Right cardiac atrium (tissue), 5 donors: ENCODE results near the gene PID1. TPM values are rescaled to one million over a fixed set of nuclear protein-coding genes. Genes with fewer than 3 reads are reported as not detected.

ENCODE experiments used
- ATAC-seq, 2 donors: fragments of 200-7000 bp; cut with Tn5 transposase; one replicate each; pipeline versions ENCODE4 v1.8.0 to v1.9.1; 2020; ENCODE audit warnings: moderate library complexity in 2 of 2, mild to moderate bottlenecking in 1 of 2
- DNase-seq, 3 donors: peaks; one replicate each; pipeline ENCODE4 v3.0.0-alpha.2; 2020
- H3K27ac ChIP-seq: one replicate; pipeline ENCODE4 v1.5.1; 2013; ENCODE audit warnings: mild to moderate bottlenecking, low read length, control low read depth, moderate library complexity
- H3K27me3 ChIP-seq: one replicate; pipeline ENCODE4 v1.6.1; 2013; ENCODE audit not compliant: control insufficient read depth, insufficient read depth
- H3K4me1 ChIP-seq: one replicate; pipeline ENCODE4 v1.6.1; 2013; ENCODE audit warnings: low read length; ENCODE audit not compliant: control insufficient read depth, insufficient read depth
- H3K4me3 ChIP-seq: one replicate; pipeline ENCODE4 v1.5.1; 2013; ENCODE audit warnings: low read length, control low read depth
- H3K9me3 ChIP-seq: one replicate; pipeline ENCODE4 v1.6.1; 2013; ENCODE audit warnings: low read length; ENCODE audit not compliant: control insufficient read depth
- WGBS: extraction: QIAGEN DNeasy Blood & Tissue Kit; methylation state at CpG from one replicate; pipeline ENCODE4 v1.1.7; 2013; 5-methylcytosine and 5-hydroxymethylcytosine counted together
- intact Hi-C, 4 donors: fragments of 100-400 bp; cut with DNase I; formaldehyde crosslinking; loops; one replicate each; pipeline versions ENCODE4 v1.11.0 to v1.14.0; 2022 to 2023
- long read RNA-seq, 4 donors: library from polyadenylated mRNA; unstranded; transcript quantifications; one replicate each; pipeline ENCODE4 v2.0.0, GENCODE V29; 2020 to 2021
- polyA plus RNA-seq: library from polyadenylated mRNA; stranded (reverse); fragments of 200-250 nt; gene quantifications from one replicate; pipeline ENCODE4 v1.2.3, GENCODE V29; 2013
- total RNA-seq, 4 donors: library from RNA; stranded (reverse); fragmentation: NEBNext Ultra II Directional; extraction: Animal tissue kit (Norgen Biotek cat#: 25700); gene quantifications; one replicate each; pipeline ENCODE4 v1.2.1, GENCODE V29; 2021
- donor health status: healthy with polysubstance abuse.
- donor health status: DM: no; HTN: yes; CAD: no.
- donor health status: DM: no; HTN: no; CAD: no.
- donor health status: DM: no; HTN: yes; CAD: no; lungs with severe emphysema.
- donor health status: DM: yes; HTN: yes; CAD: no.

The PID1 gene, protein sequence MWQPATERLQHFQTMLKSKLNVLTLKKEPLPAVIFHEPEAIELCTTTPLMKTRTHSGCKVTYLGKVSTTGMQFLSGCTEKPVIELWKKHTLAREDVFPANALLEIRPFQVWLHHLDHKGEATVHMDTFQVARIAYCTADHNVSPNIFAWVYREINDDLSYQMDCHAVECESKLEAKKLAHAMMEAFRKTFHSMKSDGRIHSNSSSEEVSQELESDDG
- total RNA-seq (10 to 100 TPM; 10.4 to 17.2 (median 12.0) TPM), polyA plus RNA-seq (9.1 TPM)
- long read RNA-seq, donor 1, transcript PID1-203 (3 exons, 2,533 nt) = major isoform, 16 of 21 reads
- long read RNA-seq, donor 1, partial matches to known transcripts = 2 of 21 reads
- long read RNA-seq, donor 1, other reads (novel, unspliced or antisense) = 2 of 21 reads
- long read RNA-seq, donor 2, transcript PID1-203 (3 exons, 2,533 nt) = major isoform, 9 of 11 reads
- long read RNA-seq, donor 2, partial matches to known transcripts = 0 of 11 reads
- long read RNA-seq, donor 2, other reads (novel, unspliced or antisense) = 1 of 11 reads
- long read RNA-seq, donor 3, transcript PID1-203 (3 exons, 2,533 nt) = major isoform, 23 of 33 reads
- long read RNA-seq, donor 3, partial matches to known transcripts = 2 of 33 reads
- long read RNA-seq, donor 3, other reads (novel, unspliced or antisense) = 7 of 33 reads
- long read RNA-seq, donor 4, transcript PID1-203 (3 exons, 2,533 nt) = major isoform, 11 of 12 reads
- long read RNA-seq, donor 4, partial matches to known transcripts = 0 of 12 reads
- long read RNA-seq, donor 4, other reads (novel, unspliced or antisense) = 0 of 12 reads

DNA sequence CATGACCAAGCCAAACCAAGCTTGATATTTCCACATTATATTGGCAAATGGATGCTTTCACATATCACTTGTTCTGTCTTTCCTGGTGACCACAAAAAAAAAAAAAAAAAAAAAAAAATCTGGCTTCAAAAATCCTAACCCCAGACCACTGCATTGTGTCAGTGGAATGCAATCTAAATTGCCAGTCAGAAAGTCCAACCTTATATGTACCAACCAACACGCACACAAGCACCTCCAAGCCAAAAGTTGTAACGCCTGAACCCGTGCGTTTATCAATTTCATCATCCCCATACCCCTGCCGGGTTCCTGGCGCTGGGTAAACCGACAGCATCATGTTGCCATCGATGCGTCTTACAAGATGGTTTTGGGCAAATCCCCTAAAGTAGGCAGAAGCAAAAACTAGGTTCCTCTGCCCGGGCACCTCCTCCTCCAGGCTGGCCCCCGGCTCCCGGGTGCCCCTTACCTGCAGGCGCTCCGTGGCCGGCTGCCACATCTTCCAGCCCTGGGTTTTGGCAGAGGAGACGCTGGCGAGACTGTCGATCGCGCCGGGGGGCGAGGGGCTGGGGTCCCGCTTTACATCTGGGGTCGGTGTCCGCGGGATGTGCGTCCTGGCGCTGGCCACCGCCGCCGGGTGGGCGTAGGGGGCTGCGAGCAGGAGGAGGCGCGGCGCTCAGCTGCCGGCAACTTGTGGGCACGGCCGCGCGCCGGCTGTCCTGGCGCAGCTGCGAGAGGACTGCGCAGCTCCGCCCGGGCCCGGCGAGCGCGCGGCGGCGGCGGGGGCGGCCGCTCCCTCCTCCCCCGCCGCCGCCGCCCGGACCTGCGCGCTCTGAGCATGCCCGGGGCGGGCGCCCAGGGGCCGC lies at the start of gene PID1:
TSS of gene PID1 (minus strand) at position 737 of the 860 bp plus-strand sequence. CDS start at position 493, 244 bp downstream.
- ATAC-seq (peak; percentile 84 to 87), DNase-seq (peak; percentile 50 to 86 (median 80))
- Histone ChIP-seq H3K9me3 (no peaks in the 10 kb centered on the region), H3K4me1 (no peaks in the 10 kb centered on the region), H3K27me3 (no peaks in the 10 kb centered on the region), H3K4me3 (peak within 1 kb of the TSS; percentile 64), H3K27ac (peak within 1 kb of the TSS; percentile 7)
- 2% methylated on average over 68 of the region's 68 CpGs for WGBS
- intact Hi-C loops = loop anchor here (5.0 to 10.0 kb wide), 4 partner anchors 136 to 573 kb away; no protein-coding TSS in a partner anchor

DNA sequence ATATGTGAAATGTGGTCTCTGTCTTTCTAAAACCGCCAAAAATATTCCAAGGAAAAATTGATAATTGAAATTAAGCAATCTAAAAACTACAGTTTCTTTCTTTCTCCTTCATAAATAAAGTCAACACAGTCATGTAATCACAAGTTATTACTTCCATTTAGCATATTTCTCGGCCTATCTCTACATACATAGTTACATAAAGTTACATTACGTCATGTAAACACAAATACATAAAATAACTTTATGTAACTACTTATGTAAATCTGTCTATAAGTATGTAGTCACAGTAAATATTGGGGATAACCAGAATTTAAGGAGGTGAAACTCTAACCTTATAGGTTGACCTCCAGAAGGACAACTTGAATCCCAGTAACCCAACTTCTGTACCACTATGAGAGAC lies 48.5 kb upstream of the PID1 start:
- Histone ChIP-seq H3K9me3 (no peaks in the 10 kb centered on the region), H3K27me3 (no peaks in the 10 kb centered on the region)
- WGBS = 91% methylated on average over 3 of the region's 3 CpGs

DNA sequence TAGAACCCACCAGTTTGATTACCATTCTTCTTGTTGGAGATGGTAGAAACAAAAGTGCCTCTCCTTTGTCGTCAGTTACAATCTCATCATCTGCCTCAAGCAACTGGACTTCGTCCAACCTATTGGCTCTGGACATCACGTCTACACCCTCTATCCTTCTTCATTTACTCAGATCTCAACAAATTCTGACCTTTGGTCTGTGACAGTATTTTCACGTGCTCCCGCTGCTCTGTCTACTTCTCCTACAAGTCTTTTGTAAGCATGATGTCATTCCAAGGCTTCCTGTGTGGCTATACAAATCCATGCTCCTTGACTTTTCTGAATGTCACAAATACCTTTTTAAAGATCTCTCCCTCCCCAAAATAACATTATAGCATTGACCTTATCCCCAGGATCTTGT lies 43.0 kb upstream of the PID1 start:
- Histone ChIP-seq H3K27me3 (no peaks in the 10 kb centered on the region), H3K4me3 (no peak overlapping the region), H3K27ac (no peak overlapping the region), H3K4me1 (no peaks in the 10 kb centered on the region), H3K9me3 (no peaks in the 10 kb centered on the region)
- WGBS = 58% methylated on average over 5 of the region's 5 CpGs
- ATAC-seq = no peak
- intact Hi-C loops = no loop called here
- DNase-seq = no peak

More for the DNA sequence above, 48.5 kb upstream of the PID1 start:
- DNase-seq = no peak
- intact Hi-C loops = no loop called here
- ATAC-seq = no peak
- no peak overlapping the region for H3K4me3 ChIP-seq
- H3K4me1 ChIP-seq = no peaks in the 10 kb centered on the region
- H3K27ac ChIP-seq = no peak overlapping the region

DNA sequence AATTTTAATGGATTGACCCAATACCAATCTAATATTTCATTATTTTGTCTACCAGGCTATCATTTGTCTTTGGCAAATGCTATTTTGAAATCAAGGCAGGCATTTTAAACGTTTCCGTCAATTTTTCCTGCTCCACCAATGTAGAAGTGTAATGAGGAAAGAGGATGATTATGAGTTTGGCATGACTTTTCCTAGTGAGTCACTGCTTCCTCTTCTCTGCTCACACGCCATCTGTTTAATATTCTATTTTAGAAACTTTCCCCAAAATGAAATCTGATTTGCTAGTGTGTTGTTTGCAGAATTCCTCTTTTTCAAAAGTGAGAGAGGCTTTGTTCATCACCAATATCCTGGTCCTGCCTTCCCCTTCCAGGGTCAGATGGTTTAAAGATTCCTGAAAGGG lies 42.5 kb upstream of the PID1 start:
- Histone ChIP-seq H3K4me3 (no peak overlapping the region), H3K27ac (no peak overlapping the region), H3K9me3 (no peaks in the 10 kb centered on the region), H3K4me1 (no peaks in the 10 kb centered on the region), H3K27me3 (no peaks in the 10 kb centered on the region)
- DNase-seq = no peak
- intact Hi-C loops = no loop called here
- ATAC-seq = peak; percentile 67 to 75
- WGBS = 35% methylated on average over 3 of the region's 3 CpGs

DNA sequence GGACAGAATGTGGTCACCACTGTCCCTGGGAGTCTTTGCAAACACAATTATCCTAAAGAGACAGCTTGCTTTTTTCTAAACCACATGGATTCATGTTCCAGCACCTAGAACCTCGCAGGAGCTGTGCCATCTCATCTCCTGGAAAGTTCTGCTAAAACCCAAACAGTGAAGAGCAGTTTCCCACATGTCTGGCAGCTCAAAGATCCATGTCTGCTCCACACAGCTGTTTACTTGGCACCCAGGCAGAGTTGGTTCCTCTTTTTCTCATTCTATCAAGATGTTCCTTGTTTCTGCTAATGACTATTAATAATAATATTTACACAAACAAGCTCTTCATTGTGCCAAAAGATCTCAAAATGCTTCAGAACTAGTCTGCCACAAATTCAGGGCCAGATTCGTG lies 30.1 kb upstream of the PID1 start:
- Histone ChIP-seq H3K4me3 (no peak overlapping the region), H3K9me3 (no peaks in the 10 kb centered on the region), H3K4me1 (peaks cover 2% of the 10 kb centered on the region), H3K27me3 (no peaks in the 10 kb centered on the region), H3K27ac (no peak overlapping the region)
- DNase-seq (no peak), ATAC-seq (no peak)
- WGBS = 50% methylated on average over 2 of the region's 2 CpGs
- intact Hi-C loops = no loop called here

DNA sequence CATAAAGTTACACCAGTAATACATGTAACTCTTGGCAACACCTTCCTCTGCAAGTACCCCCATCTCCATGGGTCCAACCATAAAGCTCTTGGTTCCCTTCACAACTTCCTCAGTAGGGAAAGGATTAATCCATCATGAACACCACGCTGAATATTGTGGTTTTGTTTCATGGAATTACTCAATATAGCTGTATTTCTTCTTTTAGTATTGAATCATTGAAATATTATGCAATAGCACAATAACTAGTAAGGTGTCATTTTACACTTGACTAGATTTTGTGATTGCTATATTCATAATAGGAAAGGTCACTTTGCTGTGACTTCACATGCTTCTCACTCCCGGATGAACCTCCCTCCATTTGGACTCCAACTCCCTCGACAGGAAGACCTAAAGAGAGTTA lies 29.7 kb upstream of the PID1 start:
- no peak for DNase-seq
- 60% methylated on average over 3 of the region's 3 CpGs for WGBS
- intact Hi-C loops = no loop called here

DNA sequence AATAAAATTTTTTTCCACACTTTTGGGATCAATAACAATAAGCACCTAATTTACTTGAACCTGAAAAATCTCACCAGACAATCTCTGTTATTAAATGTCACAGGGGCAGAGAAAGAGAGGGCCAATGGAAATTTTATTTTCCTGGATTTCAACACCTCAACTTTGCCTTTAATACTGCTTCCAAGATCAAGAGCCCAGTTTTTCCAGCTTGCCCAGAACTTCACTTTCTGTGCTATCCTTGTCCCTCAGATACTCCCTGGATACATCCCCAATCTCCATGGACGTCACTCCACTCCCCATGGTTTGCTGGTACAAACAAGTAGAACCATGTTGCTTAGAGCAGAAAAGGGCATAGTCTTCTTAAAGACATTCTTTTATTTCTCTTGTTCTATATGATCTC lies 29.3 kb upstream of the PID1 start:
- peaks cover 2% of the 10 kb centered on the region for H3K4me1 ChIP-seq
- 34% methylated on average over 1 of the region's 1 CpG for WGBS
- H3K4me3 ChIP-seq = no peak overlapping the region
- no peak for ATAC-seq
- intact Hi-C loops = no loop called here
- DNase-seq = no peak
- no peaks in the 10 kb centered on the region for H3K9me3 ChIP-seq
- no peak overlapping the region for H3K27ac ChIP-seq
- no peaks in the 10 kb centered on the region for H3K27me3 ChIP-seq

More for the DNA sequence above, 29.7 kb upstream of the PID1 start:
- no peak overlapping the region for H3K27ac ChIP-seq
- H3K4me1 ChIP-seq = peaks cover 2% of the 10 kb centered on the region
- H3K9me3 ChIP-seq = no peaks in the 10 kb centered on the region
- peak in 1 of 2 donors; percentile 26 for ATAC-seq
- no peaks in the 10 kb centered on the region for H3K27me3 ChIP-seq
- H3K4me3 ChIP-seq = no peak overlapping the region

DNA sequence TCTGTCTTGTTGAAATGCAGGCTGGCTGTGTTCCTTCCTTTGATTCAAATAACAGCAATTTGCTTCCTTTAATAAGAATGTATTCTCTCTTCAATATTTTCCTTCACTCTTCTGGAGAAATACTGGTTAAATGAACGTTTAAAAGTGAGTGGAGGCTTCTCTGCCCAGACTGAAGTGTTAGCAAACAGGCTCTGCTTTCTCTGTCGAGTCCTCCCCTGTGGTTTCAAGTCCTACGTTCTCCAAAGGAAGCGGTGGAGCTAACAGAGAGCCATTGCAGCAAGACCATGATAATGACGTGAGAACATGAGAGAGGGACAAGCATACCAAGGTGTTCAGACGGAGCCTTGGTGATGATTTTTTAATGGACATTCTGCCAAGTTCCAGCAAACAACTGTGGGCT lies 26.2 kb upstream of the PID1 start:
- H3K27ac ChIP-seq = no peak overlapping the region
- intact Hi-C loops = no loop called here
- peak; percentile 70 to 81 for ATAC-seq
- H3K4me1 ChIP-seq = peaks cover 2% of the 10 kb centered on the region
- no peaks in the 10 kb centered on the region for H3K27me3 ChIP-seq
- DNase-seq = no peak
- WGBS = 31% methylated on average over 6 of the region's 6 CpGs
- H3K4me3 ChIP-seq = no peak overlapping the region
- no peaks in the 10 kb centered on the region for H3K9me3 ChIP-seq

DNA sequence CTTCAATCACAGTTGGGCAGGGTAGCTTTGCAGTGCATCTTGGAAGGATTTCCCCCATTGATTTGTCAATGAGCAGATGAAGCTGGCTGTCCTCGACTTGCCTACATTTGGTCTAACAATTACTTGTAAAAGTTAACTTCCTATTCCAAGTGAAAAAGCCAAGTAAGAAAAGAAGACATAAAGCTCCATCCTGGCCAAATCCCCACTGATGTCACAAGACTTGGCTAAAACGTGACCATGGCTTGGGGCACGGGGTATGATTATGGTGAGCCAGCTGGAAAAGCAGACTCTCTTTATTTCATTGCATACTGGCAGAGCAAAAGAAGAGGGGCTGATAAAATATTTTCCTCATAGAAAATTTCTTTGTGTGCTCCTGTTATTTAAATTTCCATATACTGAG lies 25.4 kb upstream of the PID1 start:
- DNase-seq (peak in 1 of 3 donors; percentile 35), ATAC-seq (peak; percentile 77 to 80)
- no peak overlapping the region for H3K4me3 ChIP-seq
- H3K9me3 ChIP-seq = no peaks in the 10 kb centered on the region
- H3K27ac ChIP-seq = no peak overlapping the region
- WGBS = 53% methylated on average over 3 of the region's 3 CpGs
- intact Hi-C loops = no loop called here
- H3K27me3 ChIP-seq = no peaks in the 10 kb centered on the region
- H3K4me1 ChIP-seq = peaks cover 1% of the 10 kb centered on the region

DNA sequence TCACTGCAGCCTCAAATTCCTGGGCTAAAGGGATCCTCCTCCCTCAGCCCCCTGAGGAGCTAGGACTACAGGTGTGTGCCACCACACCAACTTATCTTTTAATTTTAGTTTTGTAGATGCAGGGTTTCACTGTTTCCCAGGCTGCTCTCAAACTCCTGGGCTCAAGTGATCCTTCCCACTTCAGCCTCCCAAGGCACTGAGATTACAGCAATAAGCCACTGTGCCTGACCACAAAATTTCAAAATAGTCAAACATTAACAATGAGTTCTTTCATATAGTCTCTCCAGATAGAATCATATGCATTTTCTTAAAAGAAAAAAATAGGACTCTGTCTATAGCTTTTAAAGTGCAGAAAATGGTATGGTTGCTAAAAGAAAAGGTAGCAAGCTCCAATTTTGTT lies 24.9 kb upstream of the PID1 start:
- ATAC-seq = peak; percentile 47 to 59

More for the DNA sequence above, 24.9 kb upstream of the PID1 start:
- Histone ChIP-seq H3K4me3 (no peak overlapping the region), H3K9me3 (no peaks in the 10 kb centered on the region), H3K4me1 (no peaks in the 10 kb centered on the region), H3K27me3 (no peaks in the 10 kb centered on the region), H3K27ac (no peak overlapping the region)
- DNase-seq = no peak
- intact Hi-C loops = no loop called here
